Measurements from ENCODE around the gene ZC3H12D. TPM values are rescaled to one million over a fixed set of nuclear protein-coding genes. Genes with fewer than 3 reads are reported as not detected.

Gene ZC3H12D
- total and polyA plus RNA-seq, 2 of the 8 experiments (the other 6 are each of a cell fraction or from before 2014, with no cell fraction given) = 0.05 to 0.07 TPM

GRCh38 chr6:149437212-149437611, 47.6 kb downstream of the ZC3H12D start (continued):
- no peak for TF ChIP-seq CHD7 (IDR thresholded peaks at IDR 0.05; ENCODE audit: insufficient replicate concordance, low read length)
- no peak for TF ChIP-seq CEBPB (IDR thresholded peaks at IDR 0.05; ENCODE audit: low read depth, low read length)
- no peak for TF ChIP-seq BCL11A (IDR thresholded peaks at IDR 0.05; ENCODE audit: low read depth in 2 of 2, low read length in 2 of 2)
- no peak for TF ChIP-seq RNF2 (IDR thresholded peaks at IDR 0.05; ENCODE audit: borderline replicate concordance, low read depth, low read length, missing control alignments, poor library complexity, severe bottlenecking)
- TF ChIP-seq NANOG (IDR thresholded peaks at IDR 0.05; ENCODE audit: insufficient read depth, low read depth, low read length, poor library complexity, severe bottlenecking) = no peak
- TF ChIP-seq EZH2 (IDR thresholded peaks at IDR 0.05; ENCODE audit: low read depth, low read length, severe bottlenecking) = no peak
- TF ChIP-seq SP1 (IDR thresholded peaks at IDR 0.05; ENCODE audit: low read depth, low read length) = no peak
- no peak for TF ChIP-seq POLR2AphosphoS5 (IDR thresholded peaks at IDR 0.05; ENCODE audit: low read depth, low read length)
- no peak for TF ChIP-seq RFX5 (IDR thresholded peaks at IDR 0.05; ENCODE audit: borderline replicate concordance, low read depth, low read length)
- no peak for TF ChIP-seq CBX5 (IDR thresholded peaks at IDR 0.05; ENCODE audit: low read depth, low read length)
